Measurements from ENCODE around the gene CCDC187. TPM values are rescaled to one million over a fixed set of nuclear protein-coding genes. Genes with fewer than 3 reads are reported as not detected.

The CCDC187 gene
- total and polyA plus RNA-seq, 2 of the 13 experiments (the other 11 are each of a cell fraction or from before 2014, with no cell fraction given): 0.03 to 0.13 TPM

GRCh38 chr9:136258786-136259516 is 44.9 kb downstream of the CCDC187 start:
- Histone ChIP-seq H3K4me2 (ENCODE audit: low read depth, low read length) (no peak overlapping the region), H3K79me2 (ENCODE audit: insufficient read depth, low read length) (no peaks in the 10 kb centered on the region), H2AFZ (ENCODE audit: low read length) (no peak overlapping the region), H3K36me3 (replicated peaks in 1 of 2; ENCODE audit: control insufficient read depth in 1 of 2, insufficient read depth in 2 of 2, low read length in 2 of 2) (no peaks in the 10 kb centered on the region), H3K9me3 (ENCODE audit: low read length) (no peaks in the 10 kb centered on the region), H3K4me3 (replicated peaks in 1 of 3; ENCODE audit: insufficient read depth in 1 of 3, low read depth in 2 of 3, low read length in 3 of 3) (no peak overlapping the region), H3K27ac (ENCODE audit: extremely low read length, insufficient read depth, low read length) (no peak overlapping the region), H3K27me3 (ENCODE audit: control insufficient read depth in 1 of 2, insufficient read depth in 2 of 2, low read length in 2 of 2) (peaks cover 25 to 93% of the 10 kb centered on the region in 2 experiments), H3K9ac (ENCODE audit: insufficient read depth, low read depth, low read length) (no peak overlapping the region), H3K4me1 (ENCODE audit: insufficient read depth, low read length) (peaks cover 33% of the 10 kb centered on the region), H4K20me1 (ENCODE audit: insufficient read depth, low read length) (no peaks in the 10 kb centered on the region)
- intact Hi-C loops (cut with micrococcal nuclease; ENCODE audit: unreplicated experiment): no loop called here
- in situ Hi-C loops (cut with HindIII; ENCODE audit: extremely low pct_ligation_motif_present, low pct_unique_long_range_greater_than_20kb): loop anchor here (25.0 kb wide), 1 partner anchor 272 kb away; no protein-coding TSS in a partner anchor
- no peak for TF ChIP-seq ZFAT (CRISPR knock-in tag; conservative IDR thresholded peaks at IDR 0.05)
- TF ChIP-seq MTA1 (CRISPR knock-in tag; IDR thresholded peaks at IDR 0.05; ENCODE audit: borderline replicate concordance): no peak
- TF ChIP-seq CC2D1A (CRISPR knock-in tag; IDR thresholded peaks at IDR 0.05): no peak
- no peak for TF ChIP-seq KLF9 (CRISPR knock-in tag; IDR thresholded peaks at IDR 0.05; ENCODE audit: low read depth)
- TF ChIP-seq ZBTB33 (CRISPR knock-in tag; IDR thresholded peaks at IDR 0.05): 0 out of 2 replicates have a peak, but pooled peaks have one; percentile 15
- FAIRE-seq (no peak), ATAC-seq (no peak), DNase-seq (ENCODE audit: low spot score) (no peak)
- 47% methylated on average over 20 of the region's 22 CpGs for WGBS (ENCODE audit: low lambda C conversion rate)
- BruUV-seq (replicated peaks): no TSS peak
- POLR2A ChIA-PET: no interaction called here
- CTCF ChIA-PET (ENCODE audit: low intra/inter-chr PET ratio, low total read pairs): no interaction called here

- intact Hi-C loops (cut with micrococcal nuclease; ENCODE audit: unreplicated experiment) (no loop called here), in situ Hi-C loops (cut with HindIII; ENCODE audit: extremely low pct_ligation_motif_present, low pct_unique_long_range_greater_than_20kb) (loop anchor here (25.0 kb wide), 1 partner anchor 271 kb away; no protein-coding TSS in a partner anchor)
- 9% methylated on average over 5 of the region's 13 CpGs for whole genome bisulfite sequencing (ENCODE audit: low lambda C conversion rate)
- Histone ChIP-seq H3K27ac (ENCODE audit: extremely low read length, insufficient read depth, low read length) (no peak overlapping the region), H3K4me2 (ENCODE audit: low read depth, low read length) (no peak overlapping the region), H2AFZ (ENCODE audit: low read length) (no peak overlapping the region), H3K9ac (ENCODE audit: insufficient read depth, low read depth, low read length) (no peak overlapping the region), H3K4me1 (ENCODE audit: insufficient read depth, low read length) (peaks cover 34% of the 10 kb centered on the region), H3K4me3 (replicated peaks in 1 of 3; ENCODE audit: insufficient read depth in 1 of 3, low read depth in 2 of 3, low read length in 3 of 3) (no peak overlapping the region), H4K20me1 (ENCODE audit: insufficient read depth, low read length) (no peaks in the 10 kb centered on the region), H3K27me3 (ENCODE audit: control insufficient read depth in 1 of 2, insufficient read depth in 2 of 2, low read length in 2 of 2) (peaks cover 22 to 93% of the 10 kb centered on the region in 2 experiments), H3K79me2 (ENCODE audit: insufficient read depth, low read length) (no peaks in the 10 kb centered on the region), H3K9me3 (ENCODE audit: low read length) (no peaks in the 10 kb centered on the region), H3K36me3 (replicated peaks in 1 of 2; ENCODE audit: control insufficient read depth in 1 of 2, insufficient read depth in 2 of 2, low read length in 2 of 2) (no peaks in the 10 kb centered on the region)
- ChIA-PET CTCF (ENCODE audit: low intra/inter-chr PET ratio, low total read pairs) (no interaction called here), POLR2A (interaction anchor here (1.6 kb wide), 1 partner anchor 9 kb away, joined by 3 read pairs; no protein-coding TSS in a partner anchor)
- DNase-seq (ENCODE audit: low spot score): no peak
- BruUV-seq (replicated peaks): no TSS peak
- TF ChIP-seq IRF1 (CRISPR knock-in tag; IDR thresholded peaks at IDR 0.05; ENCODE audit: low read depth) (no peak), ZBTB26 (CRISPR knock-in tag; IDR thresholded peaks at IDR 0.05; ENCODE audit: borderline replicate concordance) (no peak)
- no peak for ATAC-seq
- FAIRE-seq: no peak
These were observed 45.6 kb downstream of the CCDC187 start for GRCh38 chr9:136258299-136258625.
